Measurements from ENCODE around the gene MSANTD2. TPM values are rescaled to one million over a fixed set of nuclear protein-coding genes. Genes with fewer than 3 reads are reported as not detected.

Gene MSANTD2
- total RNA-seq, 1 donor from 2014 or later, result 9.8 TPM

DNA sequence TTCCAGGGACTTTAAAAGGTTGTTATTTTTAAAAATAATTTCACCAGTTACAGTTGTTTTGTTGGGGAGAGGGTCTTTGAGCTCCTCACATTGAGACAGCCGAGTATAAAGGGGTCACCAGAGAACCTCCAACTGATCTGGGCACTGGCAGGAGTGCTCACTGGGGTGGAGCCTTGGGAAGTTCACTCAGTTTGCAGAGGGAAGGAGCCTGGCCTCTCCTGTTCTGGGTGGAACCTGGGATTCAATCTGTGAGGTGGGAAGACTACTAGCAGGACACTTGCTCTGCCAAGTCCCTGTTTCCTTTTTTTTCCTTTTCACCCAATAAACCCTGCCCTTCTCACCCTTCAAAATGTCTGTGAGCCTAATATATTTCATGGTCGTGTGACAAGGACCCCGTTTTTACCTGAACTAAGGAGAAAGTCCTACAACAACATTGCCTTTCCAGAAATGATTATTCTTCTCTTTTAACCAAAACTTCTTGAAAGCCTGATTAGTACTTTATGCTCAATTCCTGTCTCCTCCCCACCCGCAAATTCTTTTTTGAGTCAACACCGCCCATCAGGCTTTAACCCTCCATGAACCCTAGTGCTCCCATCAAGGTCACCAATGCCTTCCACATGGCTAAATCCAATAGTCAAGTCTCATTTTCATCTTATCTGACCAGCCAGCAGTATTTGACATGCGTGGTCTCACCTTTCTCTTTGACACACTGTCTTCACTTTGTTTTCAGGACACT lies 22.0 kb upstream of the MSANTD2 start:
- Histone ChIP-seq H3K36me3 (no peaks in the 10 kb centered on the region), H3K9me3 (no peaks in the 10 kb centered on the region), H3K27ac (no peak overlapping the region), H3K27me3 (no peaks in the 10 kb centered on the region), H3K4me1 (no peaks in the 10 kb centered on the region), H3K4me3 (no peak overlapping the region)
- DNase-seq (ENCODE audit: extremely low spot score in 2 of 2), result no peak
- TF ChIP-seq, protein P1, sequence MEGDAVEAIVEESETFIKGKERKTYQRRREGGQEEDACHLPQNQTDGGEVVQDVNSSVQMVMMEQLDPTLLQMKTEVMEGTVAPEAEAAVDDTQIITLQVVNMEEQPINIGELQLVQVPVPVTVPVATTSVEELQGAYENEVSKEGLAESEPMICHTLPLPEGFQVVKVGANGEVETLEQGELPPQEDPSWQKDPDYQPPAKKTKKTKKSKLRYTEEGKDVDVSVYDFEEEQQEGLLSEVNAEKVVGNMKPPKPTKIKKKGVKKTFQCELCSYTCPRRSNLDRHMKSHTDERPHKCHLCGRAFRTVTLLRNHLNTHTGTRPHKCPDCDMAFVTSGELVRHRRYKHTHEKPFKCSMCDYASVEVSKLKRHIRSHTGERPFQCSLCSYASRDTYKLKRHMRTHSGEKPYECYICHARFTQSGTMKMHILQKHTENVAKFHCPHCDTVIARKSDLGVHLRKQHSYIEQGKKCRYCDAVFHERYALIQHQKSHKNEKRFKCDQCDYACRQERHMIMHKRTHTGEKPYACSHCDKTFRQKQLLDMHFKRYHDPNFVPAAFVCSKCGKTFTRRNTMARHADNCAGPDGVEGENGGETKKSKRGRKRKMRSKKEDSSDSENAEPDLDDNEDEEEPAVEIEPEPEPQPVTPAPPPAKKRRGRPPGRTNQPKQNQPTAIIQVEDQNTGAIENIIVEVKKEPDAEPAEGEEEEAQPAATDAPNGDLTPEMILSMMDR (IDR thresholded peaks at IDR 0.05), result no peak
- TF ChIP-seq POLR2A (IDR thresholded peaks at IDR 0.05) (no peak), POLR2AphosphoS5 (IDR thresholded peaks at IDR 0.05; ENCODE audit: insufficient read depth in 1 of 2, low read depth in 1 of 2) (no peak)
- intact Hi-C loops (cut with DNase I), result no loop called here

DNA sequence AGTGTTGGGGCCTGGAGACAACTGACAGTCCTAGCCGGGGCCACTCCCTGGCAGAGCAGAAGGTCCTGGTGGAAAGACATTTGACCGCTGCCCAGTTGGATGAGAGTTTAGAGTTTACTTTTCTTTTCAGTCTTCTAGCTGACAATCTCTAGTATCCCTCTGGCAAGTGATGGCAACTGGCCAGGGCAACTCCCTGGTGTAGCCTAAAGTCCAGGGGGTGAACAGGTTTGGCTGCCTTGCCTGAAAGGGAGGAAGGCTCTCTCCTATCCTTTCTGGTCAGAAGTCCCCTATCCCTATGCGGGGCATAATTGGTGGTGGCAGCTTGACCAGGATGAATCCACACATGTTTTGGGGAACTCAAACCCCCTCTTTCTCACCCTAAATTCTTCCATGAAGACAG lies 16.8 kb upstream of the MSANTD2 start:
- intact Hi-C loops (cut with DNase I), result no loop called here
- no peaks in the 10 kb centered on the region for H3K27me3 ChIP-seq
- H3K4me1 ChIP-seq, result no peaks in the 10 kb centered on the region
- TF ChIP-seq, protein P1 (IDR thresholded peaks at IDR 0.05), result no peak
- TF ChIP-seq POLR2A (IDR thresholded peaks at IDR 0.05), result no peak
- no peak for TF ChIP-seq POLR2AphosphoS5 (IDR thresholded peaks at IDR 0.05; ENCODE audit: insufficient read depth in 1 of 2, low read depth in 1 of 2)
- H3K4me3 ChIP-seq, result no peak overlapping the region
- H3K9me3 ChIP-seq, result no peaks in the 10 kb centered on the region
- no peak for DNase-seq (ENCODE audit: extremely low spot score in 2 of 2)
- H3K27ac ChIP-seq, result no peak overlapping the region
- no peaks in the 10 kb centered on the region for H3K36me3 ChIP-seq

DNA sequence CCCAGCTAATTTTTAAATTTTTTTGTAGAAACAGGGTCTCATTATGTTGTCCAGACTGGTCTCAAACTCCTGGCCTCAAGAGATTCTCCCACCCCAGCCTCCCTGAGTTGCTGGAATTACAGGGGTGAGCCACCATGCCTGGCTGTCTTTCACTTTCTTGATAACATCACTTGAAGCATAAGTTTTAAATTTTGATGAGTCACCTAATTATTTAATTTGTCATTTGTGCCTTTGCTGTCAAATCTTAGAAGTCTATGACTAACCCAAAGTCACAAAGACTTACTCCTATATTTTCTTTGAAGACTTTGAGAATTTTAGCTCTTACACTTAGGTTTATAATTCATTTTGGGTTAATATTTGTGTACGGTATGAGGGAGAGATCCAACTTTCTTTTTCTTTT lies 14.5 kb upstream of the MSANTD2 start:
- no peaks in the 10 kb centered on the region for H3K4me1 ChIP-seq
- no peak overlapping the region for H3K27ac ChIP-seq
- no peaks in the 10 kb centered on the region for H3K27me3 ChIP-seq
- TF ChIP-seq POLR2A (IDR thresholded peaks at IDR 0.05), result no peak
- TF ChIP-seq, protein P1 (IDR thresholded peaks at IDR 0.05), result no peak
- TF ChIP-seq POLR2AphosphoS5 (IDR thresholded peaks at IDR 0.05; ENCODE audit: insufficient read depth in 1 of 2, low read depth in 1 of 2), result no peak
- H3K36me3 ChIP-seq, result no peaks in the 10 kb centered on the region
- DNase-seq (ENCODE audit: extremely low spot score in 2 of 2), result no peak
- H3K9me3 ChIP-seq, result no peaks in the 10 kb centered on the region
- intact Hi-C loops (cut with DNase I), result no loop called here
- no peak overlapping the region for H3K4me3 ChIP-seq

DNA sequence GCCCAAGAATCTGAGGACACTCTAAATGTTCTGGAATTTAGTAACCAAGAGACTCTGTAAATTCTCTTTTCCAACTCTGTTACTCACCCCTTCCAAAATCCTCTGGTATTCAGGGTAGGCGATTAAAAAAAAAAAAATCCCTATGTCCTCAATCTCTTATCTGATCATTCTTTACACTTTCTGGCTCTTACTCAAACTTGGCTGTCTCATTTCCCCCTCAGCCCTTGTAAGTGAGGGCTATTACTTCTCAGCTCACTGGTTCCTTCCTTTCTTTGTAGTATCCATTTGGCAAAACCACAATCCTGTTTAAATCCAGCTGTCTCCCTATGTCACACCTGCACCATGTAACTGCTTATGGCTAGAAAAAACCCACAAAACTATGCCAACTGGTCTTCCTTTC lies 12.7 kb upstream of the MSANTD2 start:
- H3K36me3 ChIP-seq, result no peaks in the 10 kb centered on the region
- H3K9me3 ChIP-seq, result no peaks in the 10 kb centered on the region
- intact Hi-C loops (cut with DNase I), result no loop called here
- DNase-seq (ENCODE audit: extremely low spot score in 2 of 2), result no peak
- TF ChIP-seq POLR2A (IDR thresholded peaks at IDR 0.05) (no peak), POLR2AphosphoS5 (IDR thresholded peaks at IDR 0.05; ENCODE audit: insufficient read depth in 1 of 2, low read depth in 1 of 2) (no peak)
- TF ChIP-seq, protein P1 (IDR thresholded peaks at IDR 0.05), result no peak
- H3K4me1 ChIP-seq, result no peaks in the 10 kb centered on the region
- H3K27ac ChIP-seq, result no peak overlapping the region
- H3K27me3 ChIP-seq, result no peaks in the 10 kb centered on the region
- H3K4me3 ChIP-seq, result no peak overlapping the region

DNA sequence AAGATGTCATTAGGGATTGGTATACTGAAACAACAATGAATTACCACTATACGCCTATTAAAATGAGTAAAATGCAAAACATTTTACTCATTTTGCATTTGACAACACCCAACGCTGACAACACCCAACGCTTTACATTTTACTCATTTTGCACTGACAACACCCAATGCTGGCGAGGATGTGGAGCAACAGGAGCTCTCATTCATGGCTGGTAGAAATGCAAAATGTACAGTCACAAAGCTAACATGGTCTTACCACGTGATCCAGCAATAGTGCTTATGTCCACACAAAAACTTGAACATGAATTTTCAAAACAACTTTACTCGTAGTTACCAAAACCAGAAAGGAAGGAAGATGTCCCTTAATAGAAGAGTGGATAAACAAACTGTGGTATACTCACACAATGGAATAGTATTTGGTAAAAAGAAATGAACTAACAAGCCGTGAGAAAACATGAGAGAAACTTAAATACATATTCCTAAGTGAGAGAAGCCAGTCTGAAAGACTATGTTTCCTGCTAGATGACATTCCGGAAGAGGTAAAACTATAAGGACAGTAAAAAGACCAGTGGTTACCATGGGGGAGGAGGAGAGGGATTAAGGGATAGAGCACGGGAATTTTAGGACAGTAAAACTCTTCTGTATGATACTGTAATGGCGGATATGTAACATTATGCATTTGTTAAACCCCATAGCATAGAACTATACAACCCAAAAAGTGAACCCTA lies 11.4 kb upstream of the MSANTD2 start:
- no peaks in the 10 kb centered on the region for H3K4me1 ChIP-seq
- H3K27ac ChIP-seq, result no peak overlapping the region
- TF ChIP-seq POLR2AphosphoS5 (IDR thresholded peaks at IDR 0.05; ENCODE audit: insufficient read depth in 1 of 2, low read depth in 1 of 2) (no peak), POLR2A (IDR thresholded peaks at IDR 0.05) (no peak)
- TF ChIP-seq, protein P1 (IDR thresholded peaks at IDR 0.05), result no peak
- no peaks in the 10 kb centered on the region for H3K36me3 ChIP-seq
- no peak overlapping the region for H3K4me3 ChIP-seq
- DNase-seq (ENCODE audit: extremely low spot score in 2 of 2), result no peak
- H3K9me3 ChIP-seq, result no peaks in the 10 kb centered on the region
- no peaks in the 10 kb centered on the region for H3K27me3 ChIP-seq
- intact Hi-C loops (cut with DNase I), result no loop called here
